ENCODE data around the gene KL. TPM values are rescaled to one million over a fixed set of nuclear protein-coding genes. Genes with fewer than 3 reads are reported as not detected.

KL gene
- total RNA-seq, 1 donor from 2014 or later: 1.2 TPM

DNA sequence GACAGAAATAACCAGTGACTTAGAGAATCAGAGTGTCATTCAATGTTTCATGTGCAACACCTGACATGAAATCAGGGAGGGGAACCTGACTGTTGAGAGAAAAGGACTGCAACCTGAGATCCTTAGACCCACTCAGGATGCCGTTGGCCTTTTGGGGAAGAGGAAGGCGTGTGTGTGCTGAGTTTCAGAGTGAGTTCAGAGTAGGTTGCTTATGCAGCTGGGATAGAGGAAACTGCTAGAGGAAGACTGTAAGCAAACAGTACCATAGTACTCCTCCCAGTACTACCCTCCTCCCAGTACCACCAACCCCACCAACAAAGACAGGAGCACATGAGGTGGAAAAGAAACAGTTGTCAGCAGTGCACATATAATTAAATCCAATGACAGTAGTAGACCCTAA is 63.7 kb downstream of the KL start:
- intact Hi-C loops (cut with micrococcal nuclease): no loop called here
- H3K36me3 ChIP-seq: no peaks in the 10 kb centered on the region
- H3K27me3 ChIP-seq (ENCODE audit: low read depth): no peaks in the 10 kb centered on the region
- no peaks in the 10 kb centered on the region for H3K9me3 ChIP-seq (replicated peaks)
- H3K4me1 ChIP-seq: peaks cover 13% of the 10 kb centered on the region
- no peak overlapping the region for H3K4me3 ChIP-seq
- TF ChIP-seq, protein P1, sequence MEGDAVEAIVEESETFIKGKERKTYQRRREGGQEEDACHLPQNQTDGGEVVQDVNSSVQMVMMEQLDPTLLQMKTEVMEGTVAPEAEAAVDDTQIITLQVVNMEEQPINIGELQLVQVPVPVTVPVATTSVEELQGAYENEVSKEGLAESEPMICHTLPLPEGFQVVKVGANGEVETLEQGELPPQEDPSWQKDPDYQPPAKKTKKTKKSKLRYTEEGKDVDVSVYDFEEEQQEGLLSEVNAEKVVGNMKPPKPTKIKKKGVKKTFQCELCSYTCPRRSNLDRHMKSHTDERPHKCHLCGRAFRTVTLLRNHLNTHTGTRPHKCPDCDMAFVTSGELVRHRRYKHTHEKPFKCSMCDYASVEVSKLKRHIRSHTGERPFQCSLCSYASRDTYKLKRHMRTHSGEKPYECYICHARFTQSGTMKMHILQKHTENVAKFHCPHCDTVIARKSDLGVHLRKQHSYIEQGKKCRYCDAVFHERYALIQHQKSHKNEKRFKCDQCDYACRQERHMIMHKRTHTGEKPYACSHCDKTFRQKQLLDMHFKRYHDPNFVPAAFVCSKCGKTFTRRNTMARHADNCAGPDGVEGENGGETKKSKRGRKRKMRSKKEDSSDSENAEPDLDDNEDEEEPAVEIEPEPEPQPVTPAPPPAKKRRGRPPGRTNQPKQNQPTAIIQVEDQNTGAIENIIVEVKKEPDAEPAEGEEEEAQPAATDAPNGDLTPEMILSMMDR (IDR thresholded peaks at IDR 0.05; ENCODE audit: borderline replicate concordance): no peak
- no peak overlapping the region for H3K27ac ChIP-seq (replicated peaks)
- no peak for DNase-seq

DNA sequence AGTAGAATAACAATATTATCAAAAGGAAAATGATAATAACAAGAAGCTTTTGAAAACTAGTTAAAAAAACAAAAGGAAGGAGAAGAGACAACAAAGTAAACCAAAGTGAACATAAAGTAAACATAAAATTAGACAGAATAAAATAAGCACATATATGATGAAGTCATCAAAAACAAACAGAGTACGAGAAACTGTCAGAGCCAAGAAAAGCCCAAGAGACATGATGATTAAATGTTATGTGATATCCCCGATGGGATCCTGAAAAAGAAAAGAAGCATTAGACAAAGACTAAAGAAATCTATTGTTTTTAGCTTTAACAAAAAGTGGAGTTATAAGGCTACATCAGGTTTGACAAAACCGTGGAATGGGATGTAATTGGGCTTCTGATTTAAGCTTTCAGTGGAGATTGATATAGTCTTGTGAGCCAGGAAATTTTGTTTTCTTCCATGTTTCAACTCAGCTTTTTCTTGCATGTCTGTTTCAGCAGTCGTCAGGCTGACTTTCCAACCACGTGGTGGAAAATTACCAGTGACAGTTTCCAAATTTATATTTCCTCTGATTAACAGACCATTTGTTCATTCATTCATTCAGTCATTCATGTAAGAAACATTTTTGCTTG is 64.9 kb downstream of the KL start:
- Histone ChIP-seq H3K4me1 (peaks cover 13% of the 10 kb centered on the region), H3K36me3 (no peaks in the 10 kb centered on the region), H3K27me3 (ENCODE audit: low read depth) (no peaks in the 10 kb centered on the region), H3K27ac (replicated peaks) (no peak overlapping the region), H3K9me3 (replicated peaks) (no peaks in the 10 kb centered on the region), H3K4me3 (no peak overlapping the region)
- intact Hi-C loops (cut with micrococcal nuclease): no loop called here
- no peak for DNase-seq
- TF ChIP-seq, protein P1 (IDR thresholded peaks at IDR 0.05; ENCODE audit: borderline replicate concordance): no peak

DNA sequence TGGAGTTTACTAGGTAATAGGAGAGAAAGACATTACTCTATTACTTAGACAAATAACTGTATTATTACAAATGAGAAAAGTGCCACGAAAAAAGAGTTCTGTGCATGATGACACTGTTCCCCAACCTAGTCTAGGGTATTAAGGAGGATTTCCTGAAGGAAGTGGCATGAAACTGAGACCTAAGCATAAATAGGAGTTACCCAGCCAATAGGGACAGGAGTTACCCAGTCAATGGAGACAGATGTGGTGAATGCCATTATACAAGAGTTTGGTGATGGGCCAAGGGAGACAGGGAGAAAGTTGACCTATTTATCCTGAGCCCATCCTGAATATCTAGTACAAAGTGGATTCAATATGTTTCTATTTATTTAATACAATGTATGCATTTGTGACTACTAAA is 65.4 kb downstream of the KL start:
- Histone ChIP-seq H3K27me3 (ENCODE audit: low read depth) (no peaks in the 10 kb centered on the region), H3K9me3 (replicated peaks) (no peaks in the 10 kb centered on the region), H3K36me3 (no peaks in the 10 kb centered on the region), H3K27ac (replicated peaks) (no peak overlapping the region), H3K4me1 (peaks cover 13% of the 10 kb centered on the region), H3K4me3 (no peak overlapping the region)
- intact Hi-C loops (cut with micrococcal nuclease): no loop called here
- TF ChIP-seq, protein P1 (IDR thresholded peaks at IDR 0.05; ENCODE audit: borderline replicate concordance): no peak
- no peak for DNase-seq

DNA sequence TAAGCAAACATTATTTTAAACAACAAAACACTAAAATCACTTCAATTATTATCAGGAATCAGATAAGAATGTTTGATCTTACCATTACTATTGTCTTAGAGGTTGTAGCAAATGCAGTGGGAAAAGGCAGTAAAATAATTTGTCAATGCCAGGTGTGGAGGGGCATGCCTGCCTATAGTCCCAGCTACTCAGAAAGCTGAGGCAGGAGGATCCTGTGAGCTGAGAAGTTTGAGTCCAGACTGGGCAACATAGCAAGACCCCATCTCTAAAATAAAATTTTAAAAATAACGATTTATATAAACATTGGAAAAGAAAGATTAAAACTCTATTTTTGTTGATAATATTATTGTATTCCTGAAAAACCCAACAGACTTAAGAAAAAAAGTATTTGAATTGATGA is 66.8 kb downstream of the KL start:
- no peaks in the 10 kb centered on the region for H3K36me3 ChIP-seq
- peaks cover 12% of the 10 kb centered on the region for H3K4me1 ChIP-seq
- no peaks in the 10 kb centered on the region for H3K27me3 ChIP-seq (ENCODE audit: low read depth)
- TF ChIP-seq, protein P1 (IDR thresholded peaks at IDR 0.05; ENCODE audit: borderline replicate concordance): no peak
- H3K27ac ChIP-seq (replicated peaks): no peak overlapping the region
- no peak overlapping the region for H3K4me3 ChIP-seq
- no peaks in the 10 kb centered on the region for H3K9me3 ChIP-seq (replicated peaks)
- intact Hi-C loops (cut with micrococcal nuclease): no loop called here
- no peak for DNase-seq

DNA sequence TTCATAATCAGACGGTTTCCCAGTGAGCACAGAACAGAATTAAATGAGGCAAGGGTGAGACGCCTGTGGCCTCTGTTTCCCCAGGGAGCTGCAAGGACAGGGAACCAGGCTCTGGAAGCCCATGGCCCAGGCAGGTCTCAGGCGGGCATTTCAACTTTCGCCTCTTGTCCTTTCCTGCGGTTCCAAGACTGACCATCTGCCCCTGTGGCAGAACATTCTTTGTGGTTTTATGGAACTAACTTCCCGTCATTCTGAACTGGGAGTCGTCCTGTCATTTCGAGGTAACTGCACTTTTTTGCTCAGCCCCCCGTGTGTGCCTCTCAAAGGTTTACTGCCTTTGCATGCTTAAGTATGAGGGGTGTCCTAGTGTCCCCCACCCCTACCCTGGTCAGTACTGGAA is 70.9 kb downstream of the KL start:
- TF ChIP-seq, protein P1 (IDR thresholded peaks at IDR 0.05; ENCODE audit: borderline replicate concordance): no peak
- no peaks in the 10 kb centered on the region for H3K36me3 ChIP-seq
- DNase-seq: no peak
- no peak overlapping the region for H3K27ac ChIP-seq (replicated peaks)
- no peak overlapping the region for H3K4me3 ChIP-seq
- intact Hi-C loops (cut with micrococcal nuclease): no loop called here
- no peaks in the 10 kb centered on the region for H3K9me3 ChIP-seq (replicated peaks)
- H3K27me3 ChIP-seq (ENCODE audit: low read depth): no peaks in the 10 kb centered on the region
- peaks cover 12% of the 10 kb centered on the region for H3K4me1 ChIP-seq
